NCI-H146 treated with DMSO at 0.1 percent for 48 hours (cell line): ENCODE results near the gene KCNMB1.

Source experiments
- DNase-seq: peaks from one replicate; lab custom pipeline; 2025; ENCODE audit not compliant: unreplicated experiment; lab: John Stamatoyannopoulos, UW

Gene KCNMB1

GRCh38 chr5:170388818-170389549, at the start of gene KCNMB1:
TSS of gene KCNMB1 (minus strand) at chr5:170389367. CDS start at chr5:170385447, 3,920 bp downstream.
- DNase-seq, result no peak

GRCh38 chr5:170438581-170438980, 49.4 kb upstream of the KCNMB1 start:
- no peak for DNase-seq

GRCh38 chr5:170437621-170438375, 48.6 kb upstream of the KCNMB1 start:
- no peak for DNase-seq

GRCh38 chr5:170436335-170436734, 47.2 kb upstream of the KCNMB1 start:
- DNase-seq, result no peak

GRCh38 chr5:170434966-170435605, 45.9 kb upstream of the KCNMB1 start:
- no peak for DNase-seq

- DNase-seq, result no peak
Measured at GRCh38 chr5:170432669-170433068, 43.5 kb upstream of the KCNMB1 start.

GRCh38 chr5:170431571-170431970, 42.4 kb upstream of the KCNMB1 start:
- no peak for DNase-seq

- no peak for DNase-seq
Measured at GRCh38 chr5:170430866-170431437, 41.8 kb upstream of the KCNMB1 start.

GRCh38 chr5:170430256-170430655, 41.1 kb upstream of the KCNMB1 start:
- no peak for DNase-seq

GRCh38 chr5:170429014-170429413, 39.8 kb upstream of the KCNMB1 start:
- no peak for DNase-seq

- no peak for DNase-seq
Measured at GRCh38 chr5:170427672-170428236, 38.6 kb upstream of the KCNMB1 start.

- no peak for DNase-seq
Measured at GRCh38 chr5:170426786-170427185, 37.6 kb upstream of the KCNMB1 start.

- DNase-seq, result no peak
Measured at GRCh38 chr5:170426149-170426767, 37.1 kb upstream of the KCNMB1 start.

- no peak for DNase-seq
Measured at GRCh38 chr5:170425731-170426130, 36.6 kb upstream of the KCNMB1 start.

GRCh38 chr5:170424629-170425028, 35.5 kb upstream of the KCNMB1 start:
- no peak for DNase-seq

GRCh38 chr5:170423692-170424091, 34.5 kb upstream of the KCNMB1 start:
- no peak for DNase-seq

- DNase-seq, result no peak
Measured at GRCh38 chr5:170421826-170422225, 32.7 kb upstream of the KCNMB1 start.

GRCh38 chr5:170420806-170421412, 31.7 kb upstream of the KCNMB1 start:
- peak; percentile 6 for DNase-seq

GRCh38 chr5:170419643-170420042, 30.5 kb upstream of the KCNMB1 start:
- no peak for DNase-seq

GRCh38 chr5:170418736-170419135, 29.6 kb upstream of the KCNMB1 start:
- no peak for DNase-seq
